Measurements from ENCODE around the gene APP. TPM values are rescaled to one million over a fixed set of nuclear protein-coding genes. Genes with fewer than 3 reads are reported as not detected.

The APP gene
- total RNA-seq, 1 experiment from 2014 or later, result 560 TPM

GRCh38 chr21:25890001-25890400 is 280.6 kb downstream of the APP start:
- ATAC-seq (no peak), DNase-seq (ENCODE audit: low spot score) (no peak)
- CTCF ChIA-PET, result no interaction called here
- H3K27me3 Mint-ChIP-seq (ENCODE audit: low read depth), result no peaks in the 10 kb centered on the region
- H3K4me1 Mint-ChIP-seq, result no peaks in the 10 kb centered on the region
- TF ChIP-seq ZNF423 (CRISPR knock-in tag; IDR thresholded peaks at IDR 0.05), result no peak
- no peak for TF ChIP-seq MLX (CRISPR knock-in tag; IDR thresholded peaks at IDR 0.05)
- no peak for TF ChIP-seq RORB (CRISPR knock-in tag; IDR thresholded peaks at IDR 0.05)
- TF ChIP-seq TEAD1 (CRISPR knock-in tag; IDR thresholded peaks at IDR 0.05), result no peak
- no peak for TF ChIP-seq ZNF232 (CRISPR knock-in tag; IDR thresholded peaks at IDR 0.05)
- no peak for TF ChIP-seq ZNF138 (CRISPR knock-in tag; conservative IDR thresholded peaks at IDR 0.05)
- no peak for TF ChIP-seq ZSCAN18 (CRISPR knock-in tag; IDR thresholded peaks at IDR 0.05)
- TF ChIP-seq ZNF416 (CRISPR knock-in tag; IDR thresholded peaks at IDR 0.05), result no peak
- no peak for TF ChIP-seq TCF7 (CRISPR knock-in tag; IDR thresholded peaks at IDR 0.05; ENCODE audit: low read depth)
- TF ChIP-seq FOXP4 (CRISPR knock-in tag; IDR thresholded peaks at IDR 0.05), result no peak
- no peak for TF ChIP-seq FOXP1 (CRISPR knock-in tag; IDR thresholded peaks at IDR 0.05; ENCODE audit: borderline replicate concordance)
- TF ChIP-seq CBFB (CRISPR knock-in tag; IDR thresholded peaks at IDR 0.05; ENCODE audit: low read depth), result no peak
- no peak for TF ChIP-seq ZNF671 (CRISPR knock-in tag; IDR thresholded peaks at IDR 0.05)
- no peak for TF ChIP-seq ZNF532 (CRISPR knock-in tag; IDR thresholded peaks at IDR 0.05; ENCODE audit: borderline replicate concordance)
- no peak for TF ChIP-seq SOX15 (CRISPR knock-in tag; IDR thresholded peaks at IDR 0.05)
- no peak for TF ChIP-seq MYBL2 (CRISPR knock-in tag; IDR thresholded peaks at IDR 0.05)
- H3K27ac Mint-ChIP-seq, result no peak overlapping the region
- POLR2A ChIA-PET, result no interaction called here
- peaks cover 82% of the 10 kb centered on the region for H3K36me3 Mint-ChIP-seq
- H3K4me3 Mint-ChIP-seq, result no peak overlapping the region
- H3K9me3 Mint-ChIP-seq, result peaks cover 6% of the 10 kb centered on the region

GRCh38 chr21:25888711-25889110 is 281.9 kb downstream of the APP start:
- no peak overlapping the region for H3K4me3 Mint-ChIP-seq
- ATAC-seq (no peak), DNase-seq (ENCODE audit: low spot score) (no peak)
- H3K36me3 Mint-ChIP-seq, result peaks cover 83% of the 10 kb centered on the region
- ChIA-PET POLR2A (no interaction called here), CTCF (interaction anchor here (0.6 kb wide), 1 partner anchor 108 kb away, joined by 4 read pairs; no protein-coding TSS in a partner anchor)
- H3K4me1 Mint-ChIP-seq, result no peaks in the 10 kb centered on the region
- no peaks in the 10 kb centered on the region; the same call in 1 of the 2 replicates for H3K27me3 Mint-ChIP-seq (ENCODE audit: low read depth)
- peaks cover 5% of the 10 kb centered on the region; the same call in 1 of the 2 replicates for H3K9me3 Mint-ChIP-seq
- H3K27ac Mint-ChIP-seq, result peak overlapping the region; percentile 25; the same call in 1 of the 2 replicates
- TF ChIP-seq CREB1 (CRISPR knock-in tag; IDR thresholded peaks at IDR 0.05), result no peak
- no peak for TF ChIP-seq PREB (CRISPR knock-in tag; IDR thresholded peaks at IDR 0.05; ENCODE audit: borderline replicate concordance)
- TF ChIP-seq NR1H2 (CRISPR knock-in tag; IDR thresholded peaks at IDR 0.05), result no peak
- no peak for TF ChIP-seq ZNF317 (CRISPR knock-in tag; IDR thresholded peaks at IDR 0.05; ENCODE audit: borderline replicate concordance, low read depth)
- no peak for TF ChIP-seq NR2C2 (CRISPR knock-in tag; IDR thresholded peaks at IDR 0.05)
- TF ChIP-seq FOXK1 (CRISPR knock-in tag; IDR thresholded peaks at IDR 0.05), result no peak
- TF ChIP-seq JAZF1 (CRISPR knock-in tag; IDR thresholded peaks at IDR 0.05), result no peak
- TF ChIP-seq SMAD4 (CRISPR knock-in tag; IDR thresholded peaks at IDR 0.05), result no peak
- TF ChIP-seq NR3C1 (CRISPR knock-in tag; conservative IDR thresholded peaks at IDR 0.05; ENCODE audit: low read depth), result no peak
- no peak for TF ChIP-seq E2F1 (CRISPR knock-in tag; IDR thresholded peaks at IDR 0.05)
- no peak for TF ChIP-seq TEAD1 (CRISPR knock-in tag; IDR thresholded peaks at IDR 0.05)
